ENCODE measurements around the gene MOB3C.

DNA sequence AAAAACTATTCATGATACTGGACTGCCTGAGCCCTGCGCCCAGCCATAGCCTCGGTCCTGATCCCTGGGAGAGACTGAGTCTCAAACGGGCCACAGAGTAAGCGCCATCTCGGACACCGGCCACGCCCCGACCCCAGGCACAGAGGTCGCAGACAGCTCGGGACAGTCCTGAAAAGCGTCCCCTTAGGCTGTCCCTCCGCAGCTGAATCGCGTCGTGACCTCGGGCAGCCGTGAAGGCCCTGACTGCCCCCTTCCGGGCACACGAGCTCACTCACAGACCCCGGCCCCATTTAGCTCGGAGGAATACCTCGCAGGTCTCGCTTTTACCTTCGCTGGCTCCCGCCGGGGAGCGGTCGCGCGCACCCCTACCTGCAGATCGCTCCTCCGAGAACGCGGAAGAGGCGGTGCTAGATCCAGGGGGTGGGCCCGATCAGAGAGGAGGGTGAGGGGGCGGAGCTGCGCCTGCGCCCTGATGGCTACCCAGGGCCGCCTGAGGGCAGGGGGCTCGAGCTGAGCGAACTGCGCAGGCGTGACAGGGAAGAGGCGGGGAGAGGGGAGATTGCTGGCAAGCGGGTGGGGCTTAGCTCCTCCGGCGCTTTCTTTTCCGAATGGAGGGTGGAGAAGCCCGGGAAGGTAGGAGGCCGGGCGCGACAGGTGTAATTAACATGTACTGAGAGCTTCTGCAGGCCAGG, 12.6 kb downstream of the MOB3C start, which contains the start of gene MKNK1:
- TF ChIP-seq ZNF274 (IDR thresholded peaks at IDR 0.05; ENCODE audit: low read depth, low read length): no peak
- TF ChIP-seq YY1 (IDR thresholded peaks at IDR 0.05; ENCODE audit: insufficient read depth, insufficient read length): no peak
